PC-3 (cell line): Measurements from ENCODE around the gene C2CD4A. TPM values are rescaled to one million over a fixed set of nuclear protein-coding genes. Genes with fewer than 3 reads are reported as not detected.

Experiments used
- ATAC-seq: fragments of 200-7000 bp; cut with Tn5 transposase; 2 replicates; pipeline ENCODE4 v1.9.1; 2020; ENCODE audit warnings: mild to moderate bottlenecking, moderate library complexity
- BruUV-seq: library from RNA; stranded (reverse); fragments of 400-500 nt; replicated peaks from 2 replicates; lab custom pipeline; 2021; lab: Mats Ljungman, UMichigan
- CTCF ChIA-PET: fragments of 300-600 bp; sonication (Branson Sonifier 250); formaldehyde crosslinking; loops from one replicate; lab custom pipeline; 2022; ENCODE audit warnings: antibody characterized with exemption; lab: Charles Lee
- POLR2A ChIA-PET: fragments of 300-600 bp; sonication (Branson Sonifier 250); formaldehyde crosslinking; loops from one replicate; lab custom pipeline; 2022; ENCODE audit warnings: antibody characterized with exemption; ENCODE audit not compliant: unreplicated experiment; lab: Charles Lee
- DNase-seq: peaks from one replicate; pipeline ENCODE4 v3.0.0-alpha.2; 2015
- H2AFZ ChIP-seq: fragments of 300-600 bp; sonication (generic); 2 replicates; pipeline ENCODE4 v1.6.0; 2016; ENCODE audit warnings: antibody characterized with exemption, low read length
- H3F3A ChIP-seq: fragments of 300-600 bp; sonication (generic); one replicate; pipeline ENCODE4 v1.6.0; 2017; ENCODE audit warnings: antibody characterized with exemption, low read length, control low read depth, mild to moderate bottlenecking; ENCODE audit not compliant: unreplicated experiment
- H3K27ac ChIP-seq: fragments of 300-600 bp; sonication (generic); 2 replicates; pipeline ENCODE4 v1.5.1; 2016; ENCODE audit warnings: mild to moderate bottlenecking, low read length
- H3K27me3 ChIP-seq: fragments of 300-600 bp; sonication (generic); 2 replicates; pipeline ENCODE4 v1.6.1; 2016; ENCODE audit warnings: low read length, mixed read lengths
- H3K36me3 ChIP-seq: fragments of 300-600 bp; sonication (generic); 2 replicates; pipeline ENCODE4 v1.6.1; 2016; ENCODE audit warnings: low read depth, mixed run types, low read length, mixed read lengths
- H3K4me1 ChIP-seq: fragments of 300-600 bp; sonication (generic); 2 replicates; pipeline ENCODE4 v1.5.1; 2016; ENCODE audit warnings: low read length; ENCODE audit not compliant: insufficient read depth
- H3K4me2 ChIP-seq: fragments of 300-600 bp; sonication (generic); 2 replicates; pipeline ENCODE4 v1.6.0; 2016; ENCODE audit warnings: low read length
- H3K4me3 ChIP-seq: fragments of 300-600 bp; sonication (generic); 2 replicates; pipeline ENCODE4 v1.5.1; 2016; ENCODE audit warnings: mild to moderate bottlenecking, low read length, mixed read lengths
- H3K79me2 ChIP-seq: fragments of 300-600 bp; sonication (generic); 2 replicates; pipeline ENCODE4 v1.6.1; 2017; ENCODE audit warnings: low read length, mixed read lengths
- H3K9ac ChIP-seq: fragments of 300-600 bp; sonication (generic); 2 replicates; pipeline ENCODE4 v1.6.0; 2016; ENCODE audit warnings: mild to moderate bottlenecking, low read length
- H3K9me2 ChIP-seq: fragments of 300-600 bp; sonication (generic); replicated peaks from 2 replicates; pipeline ENCODE4 v1.6.1; 2016; ENCODE audit warnings: mixed run types, low read length, mixed read lengths
- H3K9me3 ChIP-seq: fragments of 300-600 bp; sonication (generic); 2 replicates; pipeline ENCODE4 v1.6.1; 2016; ENCODE audit warnings: low read length, mixed read lengths
- H4K20me1 ChIP-seq: fragments of 300-600 bp; sonication (generic); 2 replicates; pipeline ENCODE4 v1.6.1; 2016; ENCODE audit warnings: low read length, mixed read lengths
- CTCF ChIP-seq: fragments of 300-600 bp; sonication (generic); conservative IDR thresholded peaks from 2 replicates; pipeline ENCODE4 v1.5.1; 2017; ENCODE audit warnings: antibody characterized with exemption, low read depth, mild to moderate bottlenecking, low read length
- EZH2 ChIP-seq: fragments of 300-600 bp; sonication (generic); IDR thresholded peaks from one replicate; pipeline ENCODE4 v1.6.1; 2017; ENCODE audit warnings: antibody characterized with exemption, mild to moderate bottlenecking, low read length; ENCODE audit not compliant: unreplicated experiment
- EZH2phosphoT487 ChIP-seq: fragments of 300-600 bp; sonication (generic); IDR thresholded peaks from 2 replicates; pipeline ENCODE4 v1.6.1; 2018; ENCODE audit warnings: mild to moderate bottlenecking, antibody characterized with exemption, low read length, borderline replicate concordance
- intact Hi-C: fragments of 100-400 bp; cut with micrococcal nuclease; formaldehyde crosslinking; loops from 2 replicates; pipeline ENCODE4 v1.9.0; 2023
- total RNA-seq: library from RNA; depleted of rRNA; stranded (reverse); fragments of >200 nt; gene quantifications from 2 replicates; pipeline ENCODE4 v1.2.3, GENCODE V29; 2014

C2CD4A gene
- total RNA-seq, 1 experiment from 2014 or later: 0.11 TPM

- Histone ChIP-seq H3K79me2 (no peaks in the 10 kb centered on the region), H3K4me1 (peaks cover 12% of the 10 kb centered on the region), H3K36me3 (no peaks in the 10 kb centered on the region), H3K9ac (no peak overlapping the region), H3K27ac (no peak overlapping the region), H3K4me3 (no peak overlapping the region), H3K27me3 (no peaks in the 10 kb centered on the region), H2AFZ (no peak overlapping the region), H3K9me2 (no peaks in the 10 kb centered on the region), H3F3A (no peaks in the 10 kb centered on the region), H3K4me2 (no peak overlapping the region), H4K20me1 (no peaks in the 10 kb centered on the region), H3K9me3 (no peaks in the 10 kb centered on the region)
- DNase-seq (no peak), ATAC-seq (no peak)
- TF ChIP-seq CTCF: no peak
- no peak for TF ChIP-seq EZH2phosphoT487
- no peak for TF ChIP-seq EZH2
- no TSS peak for BruUV-seq
- ChIA-PET POLR2A (no interaction called here), CTCF (no interaction called here)
- intact Hi-C loops: no loop called here
These were observed 38.1 kb downstream of the C2CD4A start for GRCh38 chr15:62104846-62105245.

- no peaks in the 10 kb centered on the region for H3K36me3 ChIP-seq
- H4K20me1 ChIP-seq: no peaks in the 10 kb centered on the region
- no peak for TF ChIP-seq CTCF
- no peak for TF ChIP-seq EZH2phosphoT487
- no peak for TF ChIP-seq EZH2
- POLR2A ChIA-PET: no interaction called here
- no peak overlapping the region for H3K4me2 ChIP-seq
- H3K27me3 ChIP-seq: no peaks in the 10 kb centered on the region
- H3F3A ChIP-seq: no peaks in the 10 kb centered on the region
- H3K4me3 ChIP-seq: no peak overlapping the region
- ATAC-seq: no peak
- no peaks in the 10 kb centered on the region for H3K9me2 ChIP-seq
- H3K27ac ChIP-seq: no peak overlapping the region
- H3K79me2 ChIP-seq: no peaks in the 10 kb centered on the region
- peaks cover 16% of the 10 kb centered on the region for H3K4me1 ChIP-seq
- intact Hi-C loops: no loop called here
- no peaks in the 10 kb centered on the region for H3K9me3 ChIP-seq
- BruUV-seq: no TSS peak
- CTCF ChIA-PET: no interaction called here
- no peak for DNase-seq
- no peak overlapping the region for H2AFZ ChIP-seq
- H3K9ac ChIP-seq: no peak overlapping the region
These were observed 38.5 kb downstream of the C2CD4A start for GRCh38 chr15:62105266-62105665.

- Histone ChIP-seq H3K9me3 (no peaks in the 10 kb centered on the region), H3K27me3 (no peaks in the 10 kb centered on the region), H3K4me2 (no peak overlapping the region), H3K36me3 (no peaks in the 10 kb centered on the region), H3F3A (no peaks in the 10 kb centered on the region), H3K4me3 (no peak overlapping the region), H3K27ac (no peak overlapping the region), H3K79me2 (no peaks in the 10 kb centered on the region), H3K9ac (no peak overlapping the region), H3K4me1 (peaks cover 22% of the 10 kb centered on the region), H3K9me2 (no peaks in the 10 kb centered on the region), H4K20me1 (no peaks in the 10 kb centered on the region), H2AFZ (no peak overlapping the region)
- intact Hi-C loops: no loop called here
- no peak for ATAC-seq
- ChIA-PET CTCF (no interaction called here), POLR2A (no interaction called here)
- DNase-seq: no peak
- no TSS peak for BruUV-seq
- TF ChIP-seq EZH2: no peak
- TF ChIP-seq EZH2phosphoT487: no peak
- TF ChIP-seq CTCF: no peak
These were observed 39.3 kb downstream of the C2CD4A start for GRCh38 chr15:62106096-62106495.
